Neuronal stem cell (in vitro differentiated cells): ENCODE measurements around the gene CRADD.

Experiments used
- DNase-seq: peaks from one replicate; pipeline ENCODE4 v3.0.0-alpha.2; 2013; ENCODE audit warnings: low spot score
- H2AFZ ChIP-seq: one replicate; pipeline ENCODE4 v1.6.1; 2013; ENCODE audit warnings: mild to moderate bottlenecking, low read length, inconsistent platforms
- H2AK5ac ChIP-seq: 2 replicates; pipeline ENCODE4 v1.6.1; 2013; ENCODE audit warnings: low read depth, mild to moderate bottlenecking, inconsistent platforms, low read length, moderate library complexity, mixed read lengths
- H2BK120ac ChIP-seq: 2 replicates; pipeline ENCODE4 v1.6.1; 2013; ENCODE audit warnings: low read depth, mild to moderate bottlenecking, inconsistent platforms, low read length, moderate library complexity, mixed read lengths
- H2BK12ac ChIP-seq: one replicate; pipeline ENCODE4 v1.6.1; 2013; ENCODE audit warnings: low read length, inconsistent platforms
- H2BK15ac ChIP-seq: 2 replicates; pipeline ENCODE4 v1.6.1; 2013; ENCODE audit warnings: mild to moderate bottlenecking, low read length, inconsistent platforms, mixed read lengths
- H2BK5ac ChIP-seq: one replicate; pipeline ENCODE4 v1.6.1; 2013; ENCODE audit warnings: inconsistent platforms, mild to moderate bottlenecking, low read length, moderate library complexity
- H3K14ac ChIP-seq: one replicate; pipeline ENCODE4 v1.6.1; 2013; ENCODE audit warnings: low read length, inconsistent platforms
- H3K18ac ChIP-seq: 2 replicates; pipeline ENCODE4 v1.6.1; 2013; ENCODE audit warnings: low read length, inconsistent platforms
- H3K23ac ChIP-seq: 2 replicates; pipeline ENCODE4 v1.6.1; 2013; ENCODE audit warnings: low read depth, mild to moderate bottlenecking, mixed read lengths, low read length, inconsistent platforms; ENCODE audit not compliant: poor library complexity
- H3K27ac ChIP-seq: replicated peaks from 3 replicates; pipeline ENCODE4 v1.5.1; 2013; ENCODE audit warnings: low read length, inconsistent platforms
- H3K27me3 ChIP-seq, 3 experiments: 2 replicates each; pipeline ENCODE4 v1.6.1; 2013; ENCODE audit warnings: low read length in 3 of 3, mild to moderate bottlenecking in 2 of 3, inconsistent platforms in 1 of 3, low read depth in 1 of 3, mixed read lengths in 1 of 3, moderate library complexity in 1 of 3; ENCODE audit not compliant: control insufficient read depth in 3 of 3, insufficient read depth in 3 of 3
- H3K36me3 ChIP-seq, 2 donors: replicated peaks in 1 of 2; 2 replicates each; pipeline ENCODE4 v1.6.1; 2013; ENCODE audit warnings: low read length in 2 of 2; ENCODE audit not compliant: control insufficient read depth in 2 of 2, insufficient read depth in 2 of 2
- H3K4ac ChIP-seq: 2 replicates; pipeline ENCODE4 v1.6.1; 2013; ENCODE audit warnings: inconsistent platforms, mild to moderate bottlenecking, low read length, moderate library complexity
- H3K4me1 ChIP-seq, 2 donors: 1 replicate in 1 of 2; 2 replicates in 1 of 2; pipeline ENCODE4 v1.6.1; 2013; ENCODE audit warnings: low read length in 2 of 2, low read depth in 1 of 2; ENCODE audit not compliant: control insufficient read depth in 2 of 2, insufficient read depth in 1 of 2
- H3K4me2 ChIP-seq: one replicate; pipeline ENCODE4 v1.6.1; 2013; ENCODE audit warnings: mild to moderate bottlenecking, low read length, inconsistent platforms; ENCODE audit not compliant: insufficient read depth, poor library complexity, severe bottlenecking
- H3K4me3 ChIP-seq, 2 donors: 2 replicates each; pipeline ENCODE4 v1.5.1; 2013; ENCODE audit warnings: low read length in 2 of 2, mild to moderate bottlenecking in 2 of 2, inconsistent platforms in 1 of 2, moderate library complexity in 1 of 2
- H3K79me1 ChIP-seq: one replicate; pipeline ENCODE4 v1.6.1; 2013; ENCODE audit warnings: low read depth, mild to moderate bottlenecking, inconsistent platforms, low read length, moderate library complexity
- H3K9ac ChIP-seq: one replicate; pipeline ENCODE4 v1.6.1; 2013; ENCODE audit warnings: mild to moderate bottlenecking, low read depth, low read length, inconsistent platforms; ENCODE audit not compliant: poor library complexity
- H3K9me3 ChIP-seq, 2 donors: replicated peaks in 1 of 2; 2 replicates each; pipeline versions ENCODE3 to v1.6.1; 2013; ENCODE audit warnings: low read length in 2 of 2, mild to moderate bottlenecking in 2 of 2, inconsistent platforms in 1 of 2, low read depth in 1 of 2, mixed read lengths in 1 of 2, moderate library complexity in 1 of 2; ENCODE audit not compliant: control insufficient read depth in 2 of 2, insufficient read depth in 1 of 2
- H4K8ac ChIP-seq: one replicate; pipeline ENCODE4 v1.6.1; 2013; ENCODE audit warnings: low read depth, mild to moderate bottlenecking, inconsistent platforms, low read length, moderate library complexity
- H4K91ac ChIP-seq: one replicate; pipeline ENCODE4 v1.6.1; 2013; ENCODE audit warnings: low read length, low read depth, mild to moderate bottlenecking, inconsistent platforms; ENCODE audit not compliant: poor library complexity
- WGBS, 2 donors: extraction: QIAGEN DNeasy Blood & Tissue Kit; methylation state at CpG; one replicate each; pipeline ENCODE4 v1.1.7; 2013; ENCODE audit warnings: missing lambda C conversion rate in 2 of 2, mixed read lengths in 1 of 2; ENCODE audit not compliant: insufficient read length in 2 of 2, insufficient replicate concordance in 1 of 2; ENCODE audit errors: extremely low coverage in 2 of 2; 5-methylcytosine and 5-hydroxymethylcytosine counted together

The CRADD gene

GRCh38 chr12:93707836-93708235 lies 30.7 kb downstream of the CRADD start:
- DNase-seq, result no peak
- Histone ChIP-seq H3K18ac (no peak overlapping the region), H3K14ac (no peak overlapping the region), H2BK12ac (no peak overlapping the region), H2BK15ac (no peak overlapping the region), H3K23ac (no peak overlapping the region), H3K9me3 (peaks cover 0 to 4% of the 10 kb centered on the region in 2 donors), H4K8ac (no peak overlapping the region), H3K4me3 (no peak overlapping the region), H3K4me1 (no peaks in the 10 kb centered on the region), H2AFZ (no peak overlapping the region), H3K4me2 (no peak overlapping the region), H3K27ac (no peak overlapping the region), H3K9ac (no peak overlapping the region), H3K4ac (no peak overlapping the region), H3K36me3 (no peaks in the 10 kb centered on the region), H2BK5ac (no peak overlapping the region), H2BK120ac (no peak overlapping the region), H3K27me3 (no peaks in the 10 kb centered on the region), H4K91ac (no peak overlapping the region), H2AK5ac (no peak overlapping the region), H3K79me1 (no peaks in the 10 kb centered on the region)
- no CpG with 5 or more reads among the region's 1 CpG for WGBS, 2 donors

GRCh38 chr12:93708952-93709351 lies 31.8 kb downstream of the CRADD start:
- Histone ChIP-seq H2BK5ac (no peak overlapping the region), H2AFZ (no peak overlapping the region), H2AK5ac (no peak overlapping the region), H3K9me3 (peaks cover 0 to 4% of the 10 kb centered on the region in 2 donors), H4K8ac (no peak overlapping the region), H3K23ac (no peak overlapping the region), H2BK15ac (no peak overlapping the region), H3K79me1 (no peaks in the 10 kb centered on the region), H2BK120ac (no peak overlapping the region), H3K36me3 (no peaks in the 10 kb centered on the region), H3K4ac (no peak overlapping the region), H4K91ac (no peak overlapping the region), H3K27ac (no peak overlapping the region), H3K14ac (no peak overlapping the region), H3K4me2 (no peak overlapping the region), H3K4me3 (no peak overlapping the region), H3K18ac (no peak overlapping the region), H3K4me1 (no peaks in the 10 kb centered on the region), H3K9ac (no peak overlapping the region), H2BK12ac (no peak overlapping the region), H3K27me3 (no peaks in the 10 kb centered on the region)
- no peak for DNase-seq
- no CpG with 5 or more reads among the region's 2 CpGs for WGBS, 2 donors

GRCh38 chr12:93709386-93709785 lies 32.2 kb downstream of the CRADD start:
- no CpG with 5 or more reads among the region's 4 CpGs for WGBS, 2 donors

GRCh38 chr12:93710574-93710926 lies 33.4 kb downstream of the CRADD start:
- Histone ChIP-seq H2BK12ac (no peak overlapping the region), H2AFZ (no peak overlapping the region), H3K9me3 (peaks cover 0 to 4% of the 10 kb centered on the region in 2 donors), H3K4ac (no peak overlapping the region), H4K91ac (no peak overlapping the region), H3K4me2 (no peak overlapping the region), H3K23ac (no peak overlapping the region), H4K8ac (no peak overlapping the region), H3K9ac (no peak overlapping the region), H3K18ac (no peak overlapping the region), H2BK5ac (no peak overlapping the region), H3K4me3 (no peak overlapping the region), H2AK5ac (no peak overlapping the region), H3K27ac (no peak overlapping the region), H3K36me3 (no peaks in the 10 kb centered on the region), H3K79me1 (no peaks in the 10 kb centered on the region), H3K14ac (no peak overlapping the region), H3K4me1 (peaks cover 0 to 4% of the 10 kb centered on the region in 2 donors), H2BK120ac (no peak overlapping the region), H2BK15ac (no peak overlapping the region), H3K27me3 (no peaks in the 10 kb centered on the region)
- no CpG with 5 or more reads among the region's 2 CpGs for WGBS, 2 donors
- DNase-seq, result no peak

More at GRCh38 chr12:93709386-93709785, 32.2 kb downstream of the CRADD start:
- Histone ChIP-seq H2BK5ac (no peak overlapping the region), H3K14ac (no peak overlapping the region), H2BK120ac (no peak overlapping the region), H3K9me3 (peaks cover 0 to 4% of the 10 kb centered on the region in 2 donors), H3K9ac (no peak overlapping the region), H3K23ac (no peak overlapping the region), H4K8ac (no peak overlapping the region), H3K79me1 (no peaks in the 10 kb centered on the region), H3K4me1 (peaks cover 0 to under 1% of the 10 kb centered on the region in 2 donors), H2AK5ac (no peak overlapping the region), H3K36me3 (no peaks in the 10 kb centered on the region), H3K27me3 (no peaks in the 10 kb centered on the region), H2BK12ac (no peak overlapping the region), H3K4me3 (no peak overlapping the region), H3K4me2 (no peak overlapping the region), H4K91ac (no peak overlapping the region), H2BK15ac (no peak overlapping the region), H3K4ac (no peak overlapping the region), H3K18ac (no peak overlapping the region), H3K27ac (no peak overlapping the region), H2AFZ (no peak overlapping the region)
- no peak for DNase-seq
